GM12878 (cell line): ENCODE results near the gene AMN. TPM values are rescaled to one million over a fixed set of nuclear protein-coding genes. Genes with fewer than 3 reads are reported as not detected.

Experiments used
- ATAC-seq: fragments of 200-7000 bp; cut with Tn5 transposase; 3 replicates; pipeline ENCODE4 v1.9.1; 2020; ENCODE audit warnings: mild to moderate bottlenecking, moderate library complexity
- BruUV-seq: library from RNA; stranded (reverse); fragments of 400-500 nt; replicated peaks from 2 replicates; lab custom pipeline; 2021; lab: Mats Ljungman, UMichigan
- CTCF ChIA-PET: fragments of 300-600 bp; sonication (Branson Sonifier 250); formaldehyde crosslinking; extraction: SDS; loops from one replicate; lab custom pipeline; 2021; ENCODE audit warnings: inconsistent platforms; lab: Yijun Ruan, JAX
- POLR2A ChIA-PET: fragments of 350-600 bp; formaldehyde crosslinking; extraction: SDS; loops from one replicate; lab custom pipeline; 2021; ENCODE audit warnings: inconsistent platforms; lab: Charles Lee
- RAD21 ChIA-PET: fragments of 300-600 bp; sonication (Branson Sonifier 250); formaldehyde crosslinking; loops from one replicate; lab custom pipeline; 2023; ENCODE audit warnings: antibody characterized with exemption; ENCODE audit not compliant: unreplicated experiment; lab: Charles Lee
- SMC1A ChIA-PET: fragments of 300-600 bp; sonication (Branson Sonifier 250); formaldehyde crosslinking; loops from one replicate; lab custom pipeline; 2023; ENCODE audit not compliant: unreplicated experiment, uncharacterized antibody; lab: Charles Lee
- DNase-seq: peaks from one replicate; pipeline ENCODE4 v3.0.0-alpha.2; 2011; ENCODE audit warnings: low read depth, low spot score
- FAIRE-seq: peaks from 3 replicates; lab custom pipeline; 2011; peaks lifted over from hg19 to GRCh38; lab: Jason Lieb, UNC
- H2AFZ ChIP-seq: 2 replicates; pipeline ENCODE4 v1.6.0; 2011; ENCODE audit warnings: low read depth, low read length, control low read depth; ENCODE audit not compliant: control insufficient read depth
- H3K27ac ChIP-seq: 2 replicates; pipeline ENCODE4 v1.5.1; 2011; ENCODE audit warnings: control low read depth; ENCODE audit not compliant: control insufficient read depth, insufficient read depth
- H3K27me3 ChIP-seq, 2 experiments: replicated peaks in 1 of 2; 2 replicates each; pipeline versions ENCODE4 v1.6.0 to v1.6.1; 2011; ENCODE audit warnings: low read length in 1 of 2; ENCODE audit not compliant: control insufficient read depth in 2 of 2, insufficient read depth in 2 of 2
- H3K36me3 ChIP-seq, 2 experiments: 2 replicates each; pipeline ENCODE4 v1.5.1; 2011; ENCODE audit warnings: low read length in 1 of 2; ENCODE audit not compliant: control insufficient read depth in 2 of 2, insufficient read depth in 2 of 2
- H3K4me1 ChIP-seq: 2 replicates; pipeline ENCODE4 v1.6.1; 2011; ENCODE audit warnings: mild to moderate bottlenecking, low read length, moderate library complexity, mixed read lengths; ENCODE audit not compliant: control insufficient read depth, insufficient read depth
- H3K4me2 ChIP-seq: 2 replicates; pipeline ENCODE4 v1.6.0; 2011; ENCODE audit warnings: control low read depth; ENCODE audit not compliant: control insufficient read depth, insufficient read depth
- H3K4me3 ChIP-seq: fragments of 200-600 bp; sonication (generic); 2 replicates; pipeline ENCODE4 v1.5.1; 2016
- H3K79me2 ChIP-seq: 2 replicates; pipeline ENCODE4 v1.6.0; 2011; ENCODE audit warnings: low read length; ENCODE audit not compliant: control insufficient read depth, insufficient read depth
- H3K9ac ChIP-seq: 2 replicates; pipeline ENCODE4 v1.8.0; 2011; ENCODE audit warnings: low read length, control low read depth, mixed read lengths; ENCODE audit not compliant: control insufficient read depth, insufficient read depth
- H3K9me3 ChIP-seq: replicated peaks from 3 replicates; pipeline ENCODE4 v1.5.1; 2011; ENCODE audit warnings: mild to moderate bottlenecking, low read length; ENCODE audit not compliant: control insufficient read depth, insufficient read depth
- H4K20me1 ChIP-seq: 2 replicates; pipeline ENCODE4 v1.6.0; 2011; ENCODE audit not compliant: control insufficient read depth, insufficient read depth
- CEBPB ChIP-seq, 2 experiments: fragments of 150-350 bp in 1 of 2; IDR thresholded peaks; 2 replicates each; pipeline ENCODE4 v1.6.1; 2012 to 2014; ENCODE audit warnings: low read depth in 2 of 2, low read length in 2 of 2, borderline replicate concordance in 1 of 2, inconsistent platforms in 1 of 2
- CUX1 ChIP-seq: IDR thresholded peaks from 2 replicates; pipeline ENCODE4 v1.6.1; 2012; ENCODE audit warnings: improper control_type of control experiment, low read depth, low read length; ENCODE audit not compliant: insufficient replicate concordance
- E2F8 ChIP-seq: fragments of 450-650 bp; IDR thresholded peaks from 2 replicates; pipeline ENCODE4 v1.6.1; 2018; ENCODE audit warnings: mild to moderate bottlenecking, low read depth, moderate library complexity; ENCODE audit not compliant: partially characterized antibody
- EED ChIP-seq: sonication (generic); IDR thresholded peaks from 2 replicates; pipeline ENCODE4 v1.6.1; 2016; ENCODE audit warnings: antibody characterized with exemption, low read depth
- IKZF1 ChIP-seq: fragments of 450-650 bp; conservative IDR thresholded peaks from 2 replicates; pipeline ENCODE4 v1.6.1; 2017; ENCODE audit warnings: antibody characterized with exemption, mild to moderate bottlenecking
- MAX ChIP-seq: IDR thresholded peaks from 2 replicates; pipeline ENCODE4 v1.6.1; 2012; ENCODE audit warnings: low read depth, low read length, improper control_type of control experiment
- PAX5 ChIP-seq: IDR thresholded peaks from 2 replicates; pipeline ENCODE4 v1.6.1; 2011; ENCODE audit warnings: low read depth, low read length, borderline replicate concordance
- RBBP5 ChIP-seq: fragments of 200-600 bp; sonication (generic); conservative IDR thresholded peaks from 2 replicates; pipeline ENCODE4 v1.6.1; 2016
- SMAD5 ChIP-seq: IDR thresholded peaks from 2 replicates; pipeline ENCODE4 v1.6.1; 2016; ENCODE audit warnings: antibody characterized with exemption, low read depth
- SREBF2 ChIP-seq: IDR thresholded peaks from 2 replicates; pipeline ENCODE4 v1.6.1; 2012; ENCODE audit warnings: mild to moderate bottlenecking, low read length
- ZNF622 ChIP-seq: fragments of 450-650 bp; IDR thresholded peaks from 2 replicates; pipeline ENCODE4 v1.6.1; 2017; ENCODE audit warnings: mild to moderate bottlenecking, inconsistent platforms
- WGBS: methylation state at CpG from one replicate; pipeline ENCODE4 v1.1.6; 2016; ENCODE audit warnings: low lambda C conversion rate; ENCODE audit not compliant: insufficient replicate concordance, insufficient coverage; ENCODE audit errors: missing lambda C conversion rate; 5-methylcytosine and 5-hydroxymethylcytosine counted together
- in situ Hi-C: fragments of 300-500 bp; cut with MboI; formaldehyde crosslinking; loops from 9 replicates; pipeline ENCODE4 v1.14.3; 2018; ENCODE audit warnings: mixed read lengths
- intact Hi-C: fragments of 100-400 bp; cut with micrococcal nuclease; formaldehyde crosslinking; loops from one replicate; pipeline ENCODE4 v1.14.2; 2022; ENCODE audit not compliant: unreplicated experiment
- polyA plus RNA-seq, 11 experiments: library from polyadenylated mRNA; depleted of rRNA in 4 of 11; unstranded in 6 of 11; stranded (reverse) in 5 of 11; fragments of >200 nt; fragmentation: Nextera tagmentation in 4 of 11; fragmentation: Illumina TruSeq in 1 of 11; extraction: Ambion mirVana in 4 of 11; extraction: Trizol in 1 of 11; gene quantifications; 1 replicate in 1 of 11; 2 replicates in 10 of 11; pipeline versions ENCODE4 v1.2.1 to v1.2.3, GENCODE V29; 2011 to 2016; ENCODE audit warnings: inconsistent platforms in 2 of 11, missing spikeins in 2 of 11, low read depth in 1 of 11
- total RNA-seq, 4 experiments: library from RNA; depleted of rRNA in 3 of 4; stranded (reverse); fragments of >200 nt in 3 of 4; fragmentation: Illumina TruSeq in 1 of 4; extraction: Trizol in 1 of 4; gene quantifications; 2 replicates each; pipeline versions ENCODE4 v1.2.1 to v1.2.3, GENCODE V29; 2013 to 2021

AMN gene
- total and polyA plus RNA-seq, 10 of the 15 experiments (the other 5 are each of a cell fraction or from before 2014, with no cell fraction given) = 0.03 to 0.33 (median 0.11) TPM; not detected in 6

GRCh38 chr14:102971836-102972606 lies 49.6 kb downstream of the AMN start (continued):
- TF ChIP-seq E2F8 (no peak), SMAD5 (no peak), SREBF2 (no peak), MAX (no peak), ZNF622 (no peak), EED (no peak), RBBP5 (no peak), PAX5 (no peak)

- Histone ChIP-seq H3K36me3 (peaks cover 24 to 25% of the 10 kb centered on the region in 2 experiments), H3K27ac (no peak overlapping the region), H3K9me3 (no peaks in the 10 kb centered on the region), H3K4me3 (no peak overlapping the region), H3K4me1 (no peaks in the 10 kb centered on the region), H4K20me1 (no peaks in the 10 kb centered on the region), H3K9ac (no peak overlapping the region), H3K4me2 (no peak overlapping the region), H2AFZ (no peak overlapping the region), H3K27me3 (no peaks in the 10 kb centered on the region), H3K79me2 (no peaks in the 10 kb centered on the region)
- DNase-seq = no peak
- intact Hi-C loops (no loop called here), in situ Hi-C loops (no loop called here)
- ChIA-PET CTCF (no interaction called here), RAD21 (no interaction called here), POLR2A (no interaction called here), SMC1A (no interaction called here)
- no TSS peak for BruUV-seq
- ATAC-seq = no peak
- 76% methylated on average over 21 of the region's 22 CpGs for whole genome bisulfite sequencing
- TF ChIP-seq CEBPB (IDR thresholded peaks at IDR 0.05; ENCODE audit: borderline replicate concordance in 1 of 2, low read depth in 2 of 2, low read length in 2 of 2) (no peak), CUX1 (no peak), IKZF1 (no peak)
- no peak for FAIRE-seq
Observed at GRCh38 chr14:102973706-102974285, 51.3 kb downstream of the AMN start.
